WTC11 (cell line): ENCODE data around the gene EVA1A.

Experiments used
- CTCF ChIP-seq: fragments of 200-600 bp; IDR thresholded peaks from 2 replicates; pipeline ENCODE4 v1.8.0; 2022; ENCODE audit warnings: antibody characterized with exemption
- E2F1 ChIP-seq: sonication (generic); formaldehyde crosslinking; IDR thresholded peaks from 2 replicates; pipeline ENCODE4 v1.8.0; 2022; ENCODE audit warnings: mild to moderate bottlenecking, missing genetic modification reagents
- ESRRA ChIP-seq: sonication (generic); formaldehyde crosslinking; IDR thresholded peaks from 2 replicates; pipeline ENCODE4 v1.8.1; 2022; ENCODE audit warnings: mild to moderate bottlenecking, missing genetic modification reagents, borderline replicate concordance
- IRF2 ChIP-seq: sonication (generic); formaldehyde crosslinking; IDR thresholded peaks from 2 replicates; pipeline ENCODE4 v1.8.0; 2022; ENCODE audit warnings: low read depth, missing genetic modification reagents, borderline replicate concordance
- SP1 ChIP-seq: sonication (generic); formaldehyde crosslinking; conservative IDR thresholded peaks from 2 replicates; pipeline ENCODE4 v1.8.1; 2022; ENCODE audit warnings: missing genetic modification reagents
- USF2 ChIP-seq: sonication (generic); formaldehyde crosslinking; IDR thresholded peaks from 2 replicates; pipeline ENCODE4 v1.8.1; 2023; ENCODE audit warnings: mild to moderate bottlenecking, missing genetic modification reagents, moderate library complexity

- no peak for TF ChIP-seq E2F1
- no peak for TF ChIP-seq SP1 (CRISPR knock-in tag)
- TF ChIP-seq CTCF, result no peak
- TF ChIP-seq IRF2, result no peak
- no peak for TF ChIP-seq USF2 (CRISPR knock-in tag)
- no peak for TF ChIP-seq ESRRA (CRISPR knock-in tag)
Measured at GRCh38 chr2:75533135-75533534, 27.6 kb downstream of the EVA1A start.
